ENCODE results near the gene PLXNA1.

PLXNA1 gene

DNA sequence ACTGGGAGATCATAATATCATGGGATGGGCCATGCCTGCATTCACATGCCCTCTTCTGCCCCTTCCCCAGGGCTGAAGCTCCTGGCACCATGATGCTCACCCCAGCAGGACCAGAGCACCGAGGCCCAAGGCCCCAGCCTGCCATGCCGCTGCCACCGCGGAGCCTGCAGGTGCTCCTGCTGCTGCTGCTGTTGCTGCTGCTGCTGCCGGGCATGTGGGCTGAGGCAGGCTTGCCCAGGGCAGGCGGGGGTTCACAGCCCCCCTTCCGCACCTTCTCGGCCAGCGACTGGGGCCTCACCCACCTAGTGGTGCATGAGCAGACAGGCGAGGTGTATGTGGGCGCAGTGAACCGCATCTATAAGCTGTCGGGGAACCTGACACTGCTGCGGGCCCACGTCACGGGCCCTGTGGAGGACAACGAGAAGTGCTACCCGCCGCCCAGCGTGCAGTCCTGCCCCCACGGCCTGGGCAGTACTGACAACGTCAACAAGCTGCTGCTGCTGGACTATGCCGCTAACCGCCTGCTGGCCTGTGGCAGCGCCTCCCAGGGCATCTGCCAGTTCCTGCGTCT is 5.6 kb downstream of the PLXNA1 start:
- DNase-seq, result no peak

DNA sequence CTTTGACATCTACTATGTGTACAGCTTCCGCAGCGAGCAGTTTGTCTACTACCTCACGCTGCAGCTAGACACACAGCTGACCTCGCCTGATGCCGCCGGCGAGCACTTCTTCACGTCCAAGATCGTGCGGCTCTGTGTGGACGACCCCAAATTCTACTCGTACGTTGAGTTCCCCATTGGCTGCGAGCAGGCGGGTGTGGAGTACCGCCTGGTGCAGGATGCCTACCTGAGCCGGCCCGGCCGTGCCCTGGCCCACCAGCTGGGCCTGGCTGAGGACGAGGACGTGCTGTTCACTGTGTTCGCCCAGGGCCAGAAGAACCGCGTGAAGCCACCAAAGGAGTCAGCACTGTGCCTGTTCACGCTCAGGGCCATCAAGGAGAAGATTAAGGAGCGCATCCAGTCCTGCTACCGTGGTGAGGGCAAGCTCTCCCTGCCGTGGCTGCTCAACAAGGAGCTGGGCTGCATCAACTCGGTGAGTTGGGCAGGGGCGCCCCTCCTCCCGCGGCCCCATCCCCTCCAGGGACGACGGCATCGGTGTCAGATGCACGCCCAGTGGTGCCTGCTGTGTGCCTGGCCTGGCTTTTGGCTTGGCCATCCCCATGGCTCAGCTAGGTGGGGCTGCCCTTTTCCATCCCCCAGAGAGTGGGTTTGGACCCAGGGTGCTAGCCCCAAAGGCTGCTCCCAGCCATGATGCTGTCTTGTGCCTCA is 6.6 kb downstream of the PLXNA1 start:
- DNase-seq, result no peak

DNA sequence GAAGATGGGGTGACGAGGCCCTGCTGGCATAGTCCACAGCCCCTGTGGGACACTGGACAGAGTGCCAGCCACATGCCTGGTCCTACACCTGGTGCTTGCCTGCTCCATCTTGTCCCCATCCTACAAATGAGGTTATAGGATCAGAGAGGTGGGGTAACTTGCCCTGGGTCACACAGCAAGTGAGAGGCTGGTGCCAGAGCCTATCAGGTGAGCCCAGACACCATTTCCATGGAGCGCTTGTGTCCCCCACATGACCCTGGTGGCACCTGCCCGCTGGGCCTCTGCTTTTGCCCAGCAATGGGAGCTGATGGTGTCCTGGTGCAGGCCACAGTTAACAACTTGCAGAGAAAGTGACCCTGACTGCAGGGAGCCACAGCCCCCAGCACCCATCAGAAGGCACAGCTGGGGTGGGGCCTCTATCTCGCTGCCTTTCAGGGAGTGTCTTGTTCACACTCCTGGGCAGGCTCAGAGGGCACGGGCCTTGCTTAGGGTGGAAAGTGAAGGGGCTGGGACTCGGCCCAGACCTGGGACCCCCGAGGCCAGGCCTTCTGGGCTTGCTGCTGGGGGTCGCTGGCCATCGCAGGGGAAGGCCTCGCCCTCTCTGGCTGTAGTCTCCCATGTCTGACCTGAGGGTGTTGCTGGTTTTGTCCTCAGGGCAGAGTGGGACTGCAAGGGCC is 7.2 kb downstream of the PLXNA1 start:
- no peak for DNase-seq

DNA sequence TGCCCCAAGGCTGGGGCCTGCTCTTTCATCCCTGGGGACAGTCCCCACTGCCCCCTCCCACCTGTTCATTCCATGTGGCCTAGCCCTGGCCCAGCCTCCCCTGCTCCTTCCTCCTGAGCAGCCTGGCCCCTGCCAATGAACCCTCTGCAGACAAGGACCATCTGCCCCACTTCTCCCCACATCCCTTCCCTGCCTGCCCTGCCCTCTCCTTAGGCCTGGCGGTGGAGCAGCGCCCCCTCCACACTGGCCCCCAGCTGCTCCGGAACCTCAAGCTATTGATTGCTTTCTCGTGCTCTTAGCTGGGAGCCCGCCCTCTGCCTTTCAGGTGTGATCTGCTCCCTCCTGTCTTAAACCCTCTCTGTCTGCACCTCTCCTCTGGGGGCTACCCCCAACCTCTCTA is 8.0 kb downstream of the PLXNA1 start:
- no peak for DNase-seq

DNA sequence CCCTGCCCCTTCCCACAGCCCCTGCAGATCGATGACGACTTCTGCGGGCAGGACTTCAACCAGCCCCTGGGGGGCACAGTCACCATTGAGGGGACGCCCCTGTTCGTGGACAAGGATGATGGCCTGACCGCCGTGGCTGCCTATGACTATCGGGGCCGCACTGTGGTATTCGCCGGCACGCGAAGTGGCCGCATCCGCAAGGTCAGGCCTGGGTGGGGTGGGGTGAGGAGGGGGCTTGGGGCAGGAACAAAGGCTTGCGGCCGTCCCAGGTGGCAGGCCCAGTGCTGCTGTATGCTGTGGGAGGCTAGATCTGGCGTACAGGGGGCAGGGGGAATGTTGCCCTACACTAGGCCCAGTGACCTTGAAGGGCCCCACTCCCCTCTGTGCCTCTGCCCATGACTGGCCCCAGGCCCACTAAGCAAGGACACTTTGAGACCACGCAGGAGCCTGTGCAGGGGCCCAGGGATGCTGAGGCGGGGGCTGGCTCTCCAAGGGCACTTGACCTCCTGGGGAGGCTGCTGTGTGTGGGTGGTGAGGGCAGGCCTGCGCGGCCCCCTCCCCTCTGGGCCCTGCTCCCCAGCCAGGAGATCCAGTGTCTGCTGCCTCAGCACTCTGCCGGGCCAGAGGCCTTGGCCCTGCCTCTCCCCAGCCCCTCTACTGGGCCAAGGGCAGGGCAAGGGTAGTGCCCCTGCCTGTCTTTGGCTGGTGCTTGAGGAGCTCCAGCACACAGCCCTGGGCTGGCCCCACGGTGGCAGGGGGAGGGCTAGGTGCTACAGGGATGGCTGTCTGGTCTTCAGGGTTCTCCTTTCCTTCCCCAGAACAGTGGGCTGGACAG is 8.7 kb downstream of the PLXNA1 start:
- no peak for DNase-seq

DNA sequence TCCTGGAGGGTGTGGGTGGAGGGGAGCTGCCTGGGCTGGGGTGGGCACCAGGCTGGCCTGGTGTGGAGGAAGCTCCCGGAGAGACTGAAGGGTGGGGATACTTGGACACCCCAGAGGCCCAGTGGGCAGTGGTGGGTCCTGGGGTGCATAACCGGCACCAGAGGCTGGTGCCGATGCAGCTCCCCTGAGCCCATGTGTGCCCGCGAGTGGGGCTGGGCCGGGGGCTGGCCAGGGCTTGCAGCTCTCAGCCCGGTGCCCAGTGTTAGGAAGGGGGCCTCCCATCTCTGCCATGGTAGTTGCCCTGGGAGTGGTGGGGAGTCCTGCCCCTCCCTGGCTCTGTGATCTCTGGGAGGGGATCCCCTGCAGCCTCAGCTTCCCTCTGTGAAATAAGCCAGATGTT is 9.3 kb downstream of the PLXNA1 start:
- no peak for DNase-seq

DNA sequence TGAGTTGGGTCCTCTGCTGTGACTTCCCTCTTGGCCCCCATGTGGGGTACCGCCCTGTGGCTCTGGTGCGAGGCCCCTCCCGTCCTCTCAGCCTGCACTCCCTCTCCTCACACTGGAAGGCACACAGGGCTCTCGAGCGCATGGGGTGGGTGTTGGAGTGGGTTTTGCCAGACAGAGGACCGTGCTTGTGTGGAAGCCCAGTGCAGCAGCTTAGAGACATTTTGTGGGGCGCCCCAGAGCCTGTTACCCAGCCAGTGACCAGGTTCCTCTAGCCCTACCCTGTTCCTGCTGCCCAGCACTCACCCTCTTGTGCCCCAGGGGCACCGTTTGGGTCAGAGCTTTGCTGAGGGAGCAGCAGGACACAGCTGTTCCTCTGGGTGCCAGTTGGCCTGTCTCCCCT is 9.9 kb downstream of the PLXNA1 start:
- DNase-seq, result no peak

DNA sequence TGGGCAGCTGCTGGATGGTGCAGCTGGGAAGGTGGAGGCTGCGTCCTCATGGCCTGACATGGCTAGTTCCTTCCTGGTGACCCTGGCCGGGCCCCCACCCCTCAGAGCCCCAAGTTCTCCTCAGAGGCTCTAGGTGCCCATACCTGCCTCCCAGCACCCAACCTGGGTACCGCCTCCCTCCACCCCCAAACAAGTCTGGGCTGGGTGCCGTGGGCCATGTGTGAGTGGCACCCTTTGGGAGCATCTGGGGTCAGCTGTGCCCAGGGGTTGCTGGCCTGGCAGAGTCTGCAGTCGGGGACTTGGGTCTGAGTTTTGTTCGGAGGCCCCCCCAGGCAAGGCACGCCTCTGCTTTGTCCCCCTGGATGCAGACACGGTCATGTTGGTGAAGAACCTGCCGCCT is 10.5 kb downstream of the PLXNA1 start:
- DNase-seq, result no peak

DNA sequence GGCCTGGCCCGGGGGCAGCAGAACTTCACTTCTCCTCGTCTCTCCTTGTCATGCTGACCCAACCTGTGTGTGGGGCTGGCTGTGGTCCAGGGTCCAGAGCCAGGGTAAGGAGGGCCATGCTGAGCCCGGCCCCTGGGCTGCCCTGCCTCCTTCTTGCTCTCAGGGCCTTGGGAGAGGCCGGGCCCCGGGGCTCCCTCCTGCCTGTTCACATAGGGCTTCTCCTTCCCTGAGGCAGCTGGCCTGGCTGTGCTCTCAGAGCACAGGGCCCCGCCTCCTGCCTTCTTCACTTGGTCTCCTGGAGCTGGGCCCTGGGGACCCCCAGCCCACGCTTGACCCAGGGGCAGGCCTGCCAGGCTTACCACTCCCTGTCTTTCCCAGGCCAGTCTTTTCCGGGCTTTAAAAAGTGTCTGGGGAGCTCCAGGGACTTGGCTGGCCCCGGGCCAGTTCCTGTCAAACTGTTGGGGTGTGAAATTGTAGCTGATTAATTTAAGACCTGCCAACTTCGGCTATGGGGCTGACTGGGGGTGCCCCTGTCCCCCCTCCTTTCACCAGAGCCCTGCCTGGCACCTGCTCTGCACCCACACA is 11.8 kb downstream of the PLXNA1 start:
- DNase-seq, result no peak

DNA sequence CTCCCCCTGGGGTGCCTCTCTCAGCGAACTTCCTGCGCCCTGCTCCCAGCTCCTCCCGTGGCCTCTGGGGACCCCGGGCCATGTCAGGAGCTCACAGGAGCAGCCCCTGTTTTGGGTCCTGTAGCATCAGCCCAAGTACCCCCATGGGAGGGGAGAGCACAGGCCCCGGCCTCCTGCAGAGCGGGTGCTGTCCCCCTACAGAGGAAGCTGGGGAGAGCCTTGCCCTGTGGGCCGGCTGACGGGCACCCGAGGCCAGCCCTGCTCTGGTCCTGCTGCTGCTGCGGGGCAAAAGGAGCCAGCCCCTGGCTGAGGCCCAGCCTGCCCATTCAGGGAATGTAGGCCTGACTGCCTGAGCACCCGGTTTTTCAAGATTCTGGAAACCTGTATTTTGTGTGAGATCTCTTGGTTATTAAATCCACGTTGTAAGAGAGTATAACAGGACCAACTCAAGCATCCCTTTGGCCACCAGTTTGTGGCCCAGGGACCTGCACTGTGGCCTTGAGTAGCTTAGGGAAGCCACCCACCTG is 12.4 kb downstream of the PLXNA1 start:
- no peak for DNase-seq

DNA sequence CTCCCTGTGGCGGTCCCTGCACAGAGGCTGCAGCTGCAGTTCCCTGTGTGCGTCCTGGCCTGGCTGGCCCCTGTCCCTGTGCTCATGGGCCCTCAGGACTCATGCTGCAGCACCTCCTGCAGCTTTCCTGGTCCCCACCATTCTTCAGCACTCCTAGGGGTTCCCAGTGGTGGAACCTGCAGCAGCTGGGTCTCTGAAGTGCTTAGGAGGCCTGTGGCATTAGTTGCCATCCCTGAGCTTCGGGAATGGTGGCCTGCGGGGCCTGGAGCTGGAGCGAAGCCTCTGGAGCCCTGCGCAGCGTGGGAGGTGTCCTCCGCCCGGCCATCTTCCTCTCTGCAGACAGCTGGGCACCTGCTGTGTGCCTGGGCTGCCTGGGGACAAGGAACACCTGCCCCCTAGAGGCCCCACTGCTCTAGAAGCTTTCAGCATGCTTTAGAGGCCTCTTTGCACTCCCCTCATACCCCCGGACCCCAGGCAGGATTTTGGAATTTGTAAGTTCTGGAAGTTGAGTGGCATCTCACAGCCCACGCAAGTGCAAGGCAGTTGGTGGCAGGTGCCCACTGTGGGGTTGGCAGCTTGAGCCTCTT is 13.1 kb downstream of the PLXNA1 start:
- no peak for DNase-seq

DNA sequence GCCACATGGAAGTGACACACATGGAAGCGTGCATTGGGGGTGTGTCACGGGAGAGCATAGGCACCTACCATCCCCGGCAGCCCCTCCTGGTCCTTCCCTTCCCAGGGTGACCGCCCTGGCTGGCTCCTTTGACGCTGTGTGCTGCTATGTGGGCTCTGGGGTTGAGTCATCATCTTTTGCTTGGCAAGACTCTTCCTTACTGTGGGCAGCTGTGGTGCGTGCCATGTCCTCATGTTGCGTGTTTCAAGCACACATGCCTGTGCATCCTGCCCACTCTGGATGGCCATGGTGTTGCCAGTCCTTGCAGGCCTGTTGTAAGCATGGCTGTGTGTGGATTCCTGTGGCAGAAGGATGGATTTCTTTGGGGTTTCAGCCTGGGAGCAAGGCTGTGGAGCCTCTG is 14.0 kb downstream of the PLXNA1 start:
- no peak for DNase-seq

DNA sequence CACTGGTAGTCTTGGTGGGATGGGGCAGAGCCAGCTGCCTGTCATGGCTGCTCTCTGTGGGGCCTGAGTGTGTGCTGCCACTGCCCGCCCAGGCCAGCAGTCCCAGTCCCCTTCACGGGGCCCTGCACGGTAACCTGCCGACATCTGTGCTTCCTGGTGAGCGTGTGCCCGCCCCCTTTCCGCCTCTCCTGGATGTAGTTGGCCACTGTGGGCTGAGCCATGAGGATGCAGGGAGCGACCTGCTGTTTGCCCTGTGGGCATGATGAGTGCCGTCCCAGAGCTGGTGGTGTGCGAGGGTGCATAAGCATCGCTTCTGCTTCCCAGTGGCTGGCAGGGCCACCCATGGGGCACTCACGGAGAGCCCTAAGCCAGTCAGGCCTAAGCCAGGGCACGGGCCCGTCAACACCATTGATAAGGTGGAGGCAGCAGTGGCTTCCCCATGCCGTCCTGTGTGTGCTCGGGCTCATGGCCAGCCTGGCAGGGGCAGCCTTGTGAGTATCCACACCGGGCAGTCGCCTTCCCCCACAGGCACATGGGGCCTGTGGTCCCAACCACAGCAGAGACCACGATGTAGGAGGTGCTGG is 14.6 kb downstream of the PLXNA1 start:
- no peak for DNase-seq

DNA sequence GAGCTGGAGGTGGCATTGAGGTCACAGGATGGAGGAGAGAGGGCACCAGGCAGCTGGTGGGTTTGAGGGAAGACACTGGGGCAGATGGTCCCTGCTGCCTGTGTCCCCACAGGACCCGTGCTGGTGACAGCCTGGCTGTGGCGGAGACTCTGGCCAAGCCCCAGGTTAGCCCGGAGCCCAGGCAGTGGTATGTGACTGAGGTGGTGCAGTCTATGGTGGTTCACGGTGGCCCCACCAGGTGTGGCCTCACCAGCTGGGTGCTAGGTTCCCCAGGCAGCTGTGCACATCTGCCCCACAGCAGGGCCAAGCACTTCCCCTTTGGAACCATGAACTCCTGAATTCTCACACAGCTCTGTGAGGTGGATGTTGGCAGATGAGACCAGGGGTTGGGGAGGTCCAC is 15.4 kb downstream of the PLXNA1 start:
- DNase-seq, result no peak

DNA sequence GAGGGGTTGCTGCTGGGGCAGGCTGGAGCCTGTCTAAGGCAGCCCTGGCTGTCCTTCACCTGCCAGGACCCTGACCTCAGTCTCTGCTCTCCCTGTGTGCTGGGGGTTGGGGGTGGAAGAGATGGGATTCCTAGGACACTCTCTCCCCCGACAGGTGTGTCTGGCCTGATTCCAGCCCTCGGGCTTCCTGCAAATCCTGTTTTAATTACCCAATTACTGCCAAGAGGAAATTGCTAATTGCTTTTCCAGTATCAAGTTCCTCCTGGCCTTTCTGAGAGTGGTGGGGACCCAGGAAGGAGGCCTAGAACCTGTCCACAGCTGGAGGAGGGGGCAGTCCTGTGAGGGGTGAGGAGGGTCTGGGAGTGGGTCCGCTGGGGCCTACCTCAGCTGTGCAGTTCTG is 15.8 kb downstream of the PLXNA1 start:
- DNase-seq, result no peak

DNA sequence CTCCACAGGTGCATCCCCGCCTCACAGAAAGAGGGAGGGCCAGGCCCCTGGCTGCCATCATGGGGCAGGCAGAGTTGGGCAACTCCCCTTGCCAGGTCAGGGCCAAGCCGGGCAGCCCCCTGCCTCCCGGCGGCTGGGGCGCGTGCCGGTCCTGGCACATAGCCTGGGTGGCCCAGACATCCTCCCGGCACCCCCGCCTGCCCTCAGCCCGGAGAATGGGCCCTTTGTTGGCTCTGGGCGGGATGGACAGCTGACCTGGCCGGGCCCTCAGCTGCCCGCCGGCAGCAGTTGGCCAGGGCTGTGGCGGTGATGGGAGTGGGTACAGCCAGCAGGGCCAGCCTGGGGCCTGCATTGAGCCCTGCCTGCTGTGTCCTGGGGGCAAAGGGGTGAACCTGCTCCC is 16.5 kb downstream of the PLXNA1 start:
- no peak for DNase-seq

DNA sequence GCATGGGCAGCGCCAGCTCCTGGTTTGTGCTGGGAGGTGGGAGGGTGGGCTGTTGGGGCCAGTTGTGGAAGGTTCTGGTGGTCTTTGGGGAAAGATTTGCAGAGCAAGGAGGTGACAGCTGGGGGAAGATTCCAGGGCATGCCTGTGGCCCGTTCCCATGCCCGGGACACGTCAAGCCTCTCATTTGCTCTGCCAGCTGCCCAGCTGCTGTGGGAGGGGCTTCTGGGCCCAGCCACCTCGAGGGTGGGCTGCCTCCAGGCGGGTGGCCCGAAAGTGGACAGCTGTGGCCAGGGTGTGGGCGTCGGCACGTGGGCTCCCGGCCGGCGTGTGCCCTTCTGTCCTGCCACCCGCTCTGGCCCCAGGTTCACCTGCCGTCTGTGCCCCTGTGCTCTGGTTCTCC is 17.2 kb downstream of the PLXNA1 start:
- DNase-seq, result no peak

DNA sequence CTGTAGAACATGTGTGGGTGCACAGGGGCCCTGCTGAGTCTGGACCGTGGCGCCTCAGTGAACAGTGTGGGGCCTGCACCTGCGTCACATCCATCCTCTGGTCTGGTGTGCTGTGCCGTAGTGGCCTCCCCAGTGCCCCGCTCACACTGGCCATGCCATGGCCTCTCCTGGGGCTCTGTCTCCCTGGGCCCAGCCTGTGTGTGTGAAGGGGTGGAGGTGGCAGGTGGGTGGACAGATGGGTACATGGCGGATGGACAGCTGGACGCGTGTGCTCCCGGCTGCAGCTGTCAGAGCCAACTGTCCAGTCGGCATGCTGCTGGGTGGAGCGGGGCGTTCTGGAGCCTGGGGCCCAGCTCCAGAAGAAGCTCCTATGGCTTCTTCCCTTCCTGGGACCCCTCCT is 17.8 kb downstream of the PLXNA1 start:
- DNase-seq, result no peak

DNA sequence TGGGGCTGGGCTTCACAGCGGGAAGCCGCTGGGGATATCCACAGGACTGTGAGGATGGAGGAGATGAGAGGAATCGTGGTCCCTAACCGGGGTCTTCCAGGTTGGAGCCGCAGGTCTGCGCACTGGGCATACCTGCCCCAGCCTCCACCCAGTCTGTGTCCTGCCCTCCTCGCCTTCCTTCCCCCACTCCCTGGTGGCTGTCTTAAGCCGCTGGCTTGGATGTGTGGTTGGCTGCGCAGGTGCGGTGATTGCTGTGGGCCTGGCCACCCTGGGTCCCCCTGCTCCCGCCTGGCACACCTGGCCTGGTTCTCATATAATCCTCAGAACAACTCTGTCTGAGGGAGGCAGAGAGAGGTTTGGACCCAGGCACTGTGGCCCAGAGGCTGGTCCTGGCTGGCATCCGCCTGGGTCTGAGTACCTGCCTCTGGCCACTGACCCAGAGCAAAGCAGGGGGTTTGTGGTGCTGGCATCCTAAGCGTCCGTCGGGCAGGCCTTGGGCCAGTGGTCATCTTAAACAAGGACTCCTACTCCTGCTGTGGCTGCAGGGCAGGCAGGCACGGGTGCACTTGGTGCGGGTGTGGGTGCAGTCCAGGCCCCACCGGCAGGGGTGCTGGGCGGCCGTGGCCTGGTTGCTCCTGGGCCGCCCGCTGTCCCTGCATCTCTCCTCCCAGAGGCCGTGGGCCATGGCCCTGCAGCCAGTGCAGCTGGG is 18.7 kb downstream of the PLXNA1 start:
- no peak for DNase-seq

DNA sequence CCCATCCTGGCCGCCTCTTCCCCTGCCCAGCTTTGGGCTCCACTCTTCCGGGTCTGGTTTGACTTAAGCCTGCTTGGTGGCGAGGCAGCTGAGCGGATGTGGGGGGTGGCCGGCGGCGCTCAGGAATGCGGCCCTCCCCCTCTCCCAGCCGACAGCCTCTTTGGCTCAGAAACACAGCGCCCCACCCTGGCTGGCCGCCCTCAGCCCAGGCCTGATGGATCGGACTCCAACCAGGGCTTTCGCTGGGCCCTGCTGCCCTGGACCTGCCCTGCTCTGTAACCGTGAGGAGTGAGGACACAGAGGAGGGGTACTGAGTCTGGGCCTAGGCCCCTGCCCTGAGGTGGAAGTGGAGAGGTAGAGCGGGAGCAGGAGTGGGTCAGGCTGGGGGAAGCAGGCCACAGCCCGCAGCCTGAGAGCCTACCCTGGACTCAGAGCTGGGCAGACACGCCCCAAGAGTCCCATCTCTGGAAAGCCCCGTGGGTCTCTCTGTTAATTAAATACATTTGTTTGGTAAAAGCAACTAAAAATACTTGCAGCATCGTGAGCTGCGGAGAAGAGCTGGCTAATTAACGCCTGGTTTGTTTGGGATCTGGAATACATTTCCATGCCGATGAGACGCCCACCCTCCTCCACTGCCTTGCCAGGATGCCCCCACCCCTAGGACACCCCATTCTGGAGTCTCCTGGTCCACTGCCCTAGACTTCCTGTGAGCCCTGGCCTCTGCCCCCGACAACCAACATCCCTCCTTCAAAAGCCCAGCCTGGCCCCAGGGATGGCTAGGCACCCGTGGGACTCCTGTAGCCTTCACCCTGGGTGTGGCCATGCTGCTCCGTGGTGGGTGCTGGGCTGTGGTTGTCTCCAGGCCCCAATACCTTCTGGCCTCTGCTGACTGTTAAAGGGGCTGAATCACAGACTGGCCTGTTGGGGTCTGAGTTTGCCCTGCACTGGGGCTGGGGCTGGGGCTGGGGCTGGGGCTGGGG is 19.6 kb downstream of the PLXNA1 start:
- no peak for DNase-seq

Measured in NCI-H187 treated with DMSO at 0.1 percent for 48 hours (cell line).